Measurements from ENCODE around the gene MOAP1. TPM values are rescaled to one million over a fixed set of nuclear protein-coding genes. Genes with fewer than 3 reads are reported as not detected.
A peak's percentile ranks its signal among the peaks of the same experiment; 100 is the strongest.
"Not testable (repeated sequence)": the region's sequence is repeated elsewhere in the genome, so short reads cannot be mapped to it uniquely, and the experiment has no call there.

MOAP1 gene
- total RNA-seq, 1 donor from 2014 or later = 20.5 TPM

DNA sequence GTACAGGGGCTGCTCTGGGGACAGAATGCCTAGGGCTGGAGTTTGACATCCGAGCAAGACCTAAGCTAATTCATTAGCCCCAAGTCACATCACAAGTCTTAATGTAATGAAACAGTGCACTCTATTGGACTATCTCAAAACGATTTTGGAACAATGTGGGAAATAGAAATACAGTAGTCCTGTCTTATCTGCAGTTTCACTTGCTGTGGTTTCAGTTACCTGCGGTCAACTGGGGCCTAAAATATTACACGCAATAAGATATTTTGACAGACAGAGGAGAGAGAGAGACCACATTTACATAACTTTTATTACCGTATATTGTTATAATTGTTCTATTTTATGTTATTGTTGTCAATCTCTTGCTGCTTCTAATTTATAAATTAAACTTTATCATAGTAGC is 21.1 kb downstream of the MOAP1 start:
- TF ChIP-seq, protein P1, sequence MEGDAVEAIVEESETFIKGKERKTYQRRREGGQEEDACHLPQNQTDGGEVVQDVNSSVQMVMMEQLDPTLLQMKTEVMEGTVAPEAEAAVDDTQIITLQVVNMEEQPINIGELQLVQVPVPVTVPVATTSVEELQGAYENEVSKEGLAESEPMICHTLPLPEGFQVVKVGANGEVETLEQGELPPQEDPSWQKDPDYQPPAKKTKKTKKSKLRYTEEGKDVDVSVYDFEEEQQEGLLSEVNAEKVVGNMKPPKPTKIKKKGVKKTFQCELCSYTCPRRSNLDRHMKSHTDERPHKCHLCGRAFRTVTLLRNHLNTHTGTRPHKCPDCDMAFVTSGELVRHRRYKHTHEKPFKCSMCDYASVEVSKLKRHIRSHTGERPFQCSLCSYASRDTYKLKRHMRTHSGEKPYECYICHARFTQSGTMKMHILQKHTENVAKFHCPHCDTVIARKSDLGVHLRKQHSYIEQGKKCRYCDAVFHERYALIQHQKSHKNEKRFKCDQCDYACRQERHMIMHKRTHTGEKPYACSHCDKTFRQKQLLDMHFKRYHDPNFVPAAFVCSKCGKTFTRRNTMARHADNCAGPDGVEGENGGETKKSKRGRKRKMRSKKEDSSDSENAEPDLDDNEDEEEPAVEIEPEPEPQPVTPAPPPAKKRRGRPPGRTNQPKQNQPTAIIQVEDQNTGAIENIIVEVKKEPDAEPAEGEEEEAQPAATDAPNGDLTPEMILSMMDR (conservative IDR thresholded peaks at IDR 0.05) = no peak
- no peaks in the 10 kb centered on the region for H3K9me3 Mint-ChIP-seq
- H3K27me3 Mint-ChIP-seq (ENCODE audit: low read depth) = no peaks in the 10 kb centered on the region
- peaks cover 7% of the 10 kb centered on the region for H3K4me1 Mint-ChIP-seq
- H3K4me3 Mint-ChIP-seq = no peak overlapping the region
- H3K27ac Mint-ChIP-seq (ENCODE audit: unreplicated experiment) = no peak overlapping the region
- H3K36me3 Mint-ChIP-seq (ENCODE audit: low read depth) = no peaks in the 10 kb centered on the region
- no peak for DNase-seq (ENCODE audit: low read depth, low spot score)

DNA sequence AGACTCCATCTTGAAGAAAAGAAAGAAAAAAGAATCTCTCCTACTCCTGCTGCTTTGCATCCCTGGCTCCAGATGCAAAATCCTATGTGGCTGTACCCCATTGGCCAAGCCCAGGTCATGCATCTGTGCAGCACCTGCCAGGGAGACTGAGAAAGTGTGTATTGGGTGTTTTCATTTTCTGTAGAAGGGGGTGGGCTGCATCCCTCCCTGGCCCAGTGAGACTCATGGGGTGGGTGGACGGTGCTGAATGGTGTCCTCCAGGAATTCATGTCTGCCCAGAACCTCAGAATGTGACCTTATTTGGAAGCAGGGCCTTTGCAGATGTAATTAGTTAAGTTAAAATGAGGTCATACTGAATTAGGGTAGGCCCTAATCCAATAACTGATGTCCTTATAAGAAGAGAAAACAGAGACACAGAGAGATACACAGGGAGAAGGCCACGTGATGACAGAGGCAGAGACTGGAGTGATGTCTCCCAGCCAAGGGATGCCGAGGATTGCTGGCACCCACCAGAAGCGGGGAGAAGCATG is 23.2 kb downstream of the MOAP1 start:
- H3K4me1 Mint-ChIP-seq = peaks cover 10% of the 10 kb centered on the region
- DNase-seq (ENCODE audit: low read depth, low spot score) = no peak
- no peaks in the 10 kb centered on the region for H3K36me3 Mint-ChIP-seq (ENCODE audit: low read depth)
- TF ChIP-seq, protein P1 (conservative IDR thresholded peaks at IDR 0.05) = no peak
- no peaks in the 10 kb centered on the region for H3K9me3 Mint-ChIP-seq
- H3K4me3 Mint-ChIP-seq = no peak overlapping the region
- no peaks in the 10 kb centered on the region for H3K27me3 Mint-ChIP-seq (ENCODE audit: low read depth)
- no peak overlapping the region for H3K27ac Mint-ChIP-seq (ENCODE audit: unreplicated experiment)

DNA sequence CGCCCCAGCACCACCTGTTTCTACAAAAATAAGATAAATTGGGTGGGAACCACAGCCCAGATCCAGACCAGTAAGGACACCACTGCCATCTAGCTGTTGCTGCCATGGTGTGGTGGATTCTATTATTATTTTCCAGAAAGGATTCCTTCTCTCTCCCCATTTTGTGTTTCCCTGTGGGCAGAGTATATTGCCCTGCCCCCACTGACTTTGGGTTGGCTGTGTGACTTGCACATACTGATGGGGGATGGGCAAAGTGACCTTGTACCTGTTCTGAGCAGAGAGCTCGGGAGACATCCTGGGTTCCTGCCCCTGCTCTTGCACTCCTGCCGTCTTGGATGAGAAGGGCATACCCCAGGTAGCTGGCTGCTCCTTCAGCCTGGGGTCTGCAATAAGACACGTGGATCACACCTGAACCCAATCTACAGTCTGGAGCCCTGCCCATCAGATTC is 24.3 kb downstream of the MOAP1 start:
- Mint-ChIP-seq H3K4me1 (peaks cover 8% of the 10 kb centered on the region), H3K27ac (ENCODE audit: unreplicated experiment) (no peak overlapping the region), H3K9me3 (no peaks in the 10 kb centered on the region), H3K27me3 (ENCODE audit: low read depth) (no peaks in the 10 kb centered on the region), H3K36me3 (ENCODE audit: low read depth) (no peaks in the 10 kb centered on the region), H3K4me3 (no peak overlapping the region)
- DNase-seq (ENCODE audit: low read depth, low spot score) = no peak
- TF ChIP-seq, protein P1 (conservative IDR thresholded peaks at IDR 0.05) = peak; percentile 46

DNA sequence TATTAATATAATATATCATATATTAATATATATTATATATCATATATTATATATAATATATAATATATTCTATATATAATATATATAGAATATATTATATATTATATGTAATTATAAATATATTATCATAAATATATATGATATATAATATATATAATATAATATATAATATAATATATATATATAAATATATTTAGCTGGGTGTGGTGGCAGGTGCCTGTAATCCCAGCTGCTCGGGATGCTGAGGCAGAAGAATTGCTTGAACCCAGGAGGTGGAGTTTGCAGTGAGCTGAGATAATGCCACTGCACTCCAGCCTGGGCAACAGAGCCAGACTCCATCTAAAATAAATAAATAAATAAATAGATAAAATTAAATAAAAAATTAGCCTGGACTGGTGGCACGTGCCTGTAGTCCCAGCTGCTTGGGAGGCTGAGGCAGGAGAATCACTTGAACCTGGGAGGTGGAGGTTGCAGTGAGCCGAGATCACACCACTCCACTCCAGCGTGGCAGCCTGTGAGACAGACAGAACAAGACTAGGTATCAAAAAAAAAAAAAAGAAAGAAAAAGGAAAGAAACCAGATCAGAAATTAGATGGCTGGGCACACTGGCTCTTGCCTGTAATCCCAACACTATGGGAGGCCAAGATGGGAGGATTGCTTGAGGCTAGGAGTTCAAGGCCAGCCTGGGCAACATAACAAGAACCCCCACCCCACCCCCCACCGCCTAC is 24.9 kb downstream of the MOAP1 start:
- not testable (repeated sequence) for H3K36me3 Mint-ChIP-seq (ENCODE audit: low read depth); H3K27me3 Mint-ChIP-seq (ENCODE audit: low read depth); H3K27ac Mint-ChIP-seq (ENCODE audit: unreplicated experiment); H3K9me3 Mint-ChIP-seq; H3K4me1 Mint-ChIP-seq; DNase-seq (ENCODE audit: low read depth, low spot score); H3K4me3 Mint-ChIP-seq

DNA sequence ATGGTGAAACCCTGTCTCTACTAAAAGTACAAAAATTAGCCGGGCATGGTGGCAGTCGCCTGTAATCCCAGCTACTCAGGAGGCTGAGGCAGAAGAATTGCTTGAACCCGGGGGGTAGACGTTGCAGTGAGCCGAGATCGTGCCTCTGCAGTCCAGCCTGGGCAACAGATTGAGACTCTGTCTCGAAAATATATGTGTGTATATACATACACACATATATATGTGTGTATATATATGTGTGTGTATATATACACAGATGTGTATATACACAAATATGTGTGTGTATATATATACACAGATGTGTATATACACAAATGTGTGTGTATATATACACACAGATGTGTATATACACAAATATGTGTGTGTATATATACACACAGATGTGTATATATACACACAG is 26.3 kb downstream of the MOAP1 start:
- not testable (repeated sequence) for H3K4me3 Mint-ChIP-seq; DNase-seq (ENCODE audit: low read depth, low spot score); H3K36me3 Mint-ChIP-seq (ENCODE audit: low read depth); H3K4me1 Mint-ChIP-seq; H3K27me3 Mint-ChIP-seq (ENCODE audit: low read depth); H3K27ac Mint-ChIP-seq (ENCODE audit: unreplicated experiment); H3K9me3 Mint-ChIP-seq

DNA sequence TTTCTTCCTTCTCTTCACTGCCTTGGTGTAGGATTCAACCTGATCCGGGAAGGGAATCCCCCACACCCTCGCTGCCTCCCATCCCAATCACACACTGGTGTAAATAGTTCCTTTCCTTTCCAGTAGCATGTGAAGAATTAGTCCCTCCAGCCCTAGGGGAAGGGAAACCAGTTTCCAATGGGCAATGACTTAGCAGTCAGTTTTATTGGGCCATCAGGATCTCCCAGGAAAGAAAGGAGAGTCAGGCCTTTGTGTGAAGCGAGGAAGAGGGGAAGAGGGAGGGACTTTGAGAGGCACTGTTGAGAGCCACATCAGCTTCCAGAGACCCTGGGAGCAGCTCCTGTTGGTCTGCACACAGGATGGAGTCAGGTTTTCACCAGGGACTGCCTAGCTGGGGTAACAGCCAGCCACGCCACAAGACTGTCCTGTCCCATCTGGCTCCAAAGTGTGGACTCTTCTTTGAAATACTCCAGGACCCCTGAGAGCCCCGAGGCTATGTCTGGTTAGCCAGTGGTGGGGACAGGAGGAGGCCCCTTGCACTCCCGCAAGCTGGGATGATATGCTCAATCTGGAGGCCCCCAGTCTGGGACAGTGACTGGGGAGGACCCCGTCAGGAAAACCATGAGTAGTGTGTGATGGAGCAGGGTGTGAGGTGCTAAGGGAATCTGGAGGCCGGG is 27.9 kb downstream of the MOAP1 start:
- Mint-ChIP-seq H3K4me1 (peaks cover 3% of the 10 kb centered on the region), H3K27me3 (ENCODE audit: low read depth) (no peaks in the 10 kb centered on the region), H3K36me3 (ENCODE audit: low read depth) (no peaks in the 10 kb centered on the region), H3K27ac (ENCODE audit: unreplicated experiment) (no peak overlapping the region), H3K4me3 (no peak overlapping the region), H3K9me3 (no peaks in the 10 kb centered on the region)
- DNase-seq (ENCODE audit: low read depth, low spot score) = no peak
- TF ChIP-seq, protein P1 (conservative IDR thresholded peaks at IDR 0.05) = no peak
